GM23248 (cell line): ENCODE results near the gene ZNF155. TPM values are rescaled to one million over a fixed set of nuclear protein-coding genes. Genes with fewer than 3 reads are reported as not detected.
A peak's percentile ranks its signal among the peaks of the same experiment; 100 is the strongest.

ENCODE experiments used
- DNase-seq: peaks from one replicate; pipeline ENCODE4 v3.0.0-alpha.2; 2015
- H2AFZ ChIP-seq: fragments of 200-600 bp; sonication (generic); 2 replicates; pipeline ENCODE4 v1.6.1; 2016; ENCODE audit warnings: antibody characterized with exemption
- H3F3A ChIP-seq: fragments of 200-600 bp; sonication (generic); 2 replicates; pipeline ENCODE4 v1.6.1; 2016; ENCODE audit warnings: mild to moderate bottlenecking, antibody characterized with exemption, mixed run types; ENCODE audit not compliant: insufficient read depth
- H3K27ac ChIP-seq: fragments of 200-600 bp; sonication (generic); 2 replicates; pipeline ENCODE4 v1.5.1; 2016; ENCODE audit warnings: mild to moderate bottlenecking
- H3K27me3 ChIP-seq: fragments of 200-600 bp; sonication (generic); replicated peaks from 2 replicates; pipeline ENCODE4 v1.6.1; 2016; ENCODE audit warnings: mild to moderate bottlenecking; ENCODE audit not compliant: insufficient read depth
- H3K36me3 ChIP-seq: fragments of 200-600 bp; sonication (generic); 2 replicates; pipeline ENCODE4 v1.6.1; 2016; ENCODE audit warnings: low read depth, mild to moderate bottlenecking
- H3K4me1 ChIP-seq: fragments of 200-600 bp; sonication (generic); 2 replicates; pipeline ENCODE4 v1.6.1; 2016; ENCODE audit warnings: mild to moderate bottlenecking; ENCODE audit not compliant: insufficient read depth
- H3K4me2 ChIP-seq: fragments of 200-600 bp; sonication (generic); one replicate; pipeline ENCODE4 v1.6.1; 2016; ENCODE audit warnings: mild to moderate bottlenecking; ENCODE audit not compliant: unreplicated experiment
- H3K4me3 ChIP-seq: fragments of 200-600 bp; sonication (generic); 2 replicates; pipeline ENCODE4 v1.5.1; 2016; ENCODE audit warnings: mild to moderate bottlenecking
- H3K79me2 ChIP-seq: fragments of 200-600 bp; sonication (generic); 2 replicates; pipeline ENCODE4 v1.6.1; 2016; ENCODE audit warnings: mild to moderate bottlenecking; ENCODE audit not compliant: insufficient read depth
- H3K9ac ChIP-seq: fragments of 200-600 bp; sonication (generic); 2 replicates; pipeline ENCODE4 v1.6.1; 2016; ENCODE audit warnings: mild to moderate bottlenecking
- H3K9me2 ChIP-seq: fragments of 200-600 bp; sonication (generic); 2 replicates; pipeline ENCODE4 v1.6.1; 2016; ENCODE audit warnings: mixed run types, mild to moderate bottlenecking, moderate library complexity; ENCODE audit not compliant: insufficient read depth
- H3K9me3 ChIP-seq: fragments of 200-600 bp; sonication (generic); one replicate; pipeline ENCODE4 v1.6.1; 2017; ENCODE audit warnings: low read depth
- H4K20me1 ChIP-seq: fragments of 200-600 bp; sonication (generic); 2 replicates; pipeline ENCODE4 v1.6.0; 2016; ENCODE audit not compliant: insufficient read depth
- EZH2 ChIP-seq: fragments of 200-600 bp; sonication (generic); IDR thresholded peaks from 2 replicates; pipeline ENCODE4 v1.6.1; 2018; ENCODE audit warnings: antibody characterized with exemption, mild to moderate bottlenecking; ENCODE audit not compliant: insufficient read depth, poor library complexity, severe bottlenecking
- EZH2phosphoT487 ChIP-seq: fragments of 200-600 bp; sonication (generic); IDR thresholded peaks from 2 replicates; pipeline ENCODE4 v1.6.1; 2018; ENCODE audit warnings: antibody characterized with exemption, moderate library complexity, mild to moderate bottlenecking, low read depth; ENCODE audit not compliant: insufficient read depth
- WGBS, 2 experiments: methylation state at CpG; one replicate each; pipeline ENCODE4 v1.1.6; 2015 to 2017; ENCODE audit warnings: low lambda C conversion rate in 2 of 2, low coverage in 1 of 2; ENCODE audit errors: missing lambda C conversion rate in 2 of 2; 5-methylcytosine and 5-hydroxymethylcytosine counted together
- in situ Hi-C: fragments of 300-500 bp; cut with MboI; formaldehyde crosslinking; loops from 2 replicates; pipeline ENCODE4 v1.15.0; 2020
- polyA plus RNA-seq: library from polyadenylated mRNA; unstranded; fragments of >200 nt; fragmentation: Nextera tagmentation; extraction: Ambion mirVana; gene quantifications from 2 replicates; pipeline ENCODE4 v1.2.1, GENCODE V29; 2016
- total RNA-seq: library from RNA; depleted of rRNA; stranded (reverse); fragments of >200 nt; shearing (Covaris generic); gene quantifications from 2 replicates; pipeline ENCODE4 v1.2.3, GENCODE V29; 2014

Gene ZNF155
- total and polyA plus RNA-seq, 2 experiments from 2014 or later, result 5.2 to 13.7 TPM

- Histone ChIP-seq H3K9ac (peak overlapping the region; percentile 90), H3K27me3 (no peaks in the 10 kb centered on the region), H4K20me1 (no peaks in the 10 kb centered on the region), H3K79me2 (peaks cover 44% of the 10 kb centered on the region), H3K27ac (peak overlapping the region; percentile 65), H3K9me2 (no peaks in the 10 kb centered on the region), H3K36me3 (no peaks in the 10 kb centered on the region; the same call in 1 of the 2 replicates), H3K4me1 (peaks cover 9% of the 10 kb centered on the region; the same call in 1 of the 2 replicates), H2AFZ (peak overlapping the region; percentile 100), H3K4me2 (peak overlapping the region; percentile 95), H3K9me3 (no peaks in the 10 kb centered on the region), H3F3A (peaks cover 10% of the 10 kb centered on the region; the same call in 1 of the 2 replicates), H3K4me3 (peak overlapping the region; percentile 98)
- WGBS, 2 experiments, result 6 to 8% methylated on average over 8 of the region's 8 CpGs
- no peak for TF ChIP-seq EZH2phosphoT487
- no peak for TF ChIP-seq EZH2
- DNase-seq, result peak; percentile 34
- in situ Hi-C loops, result no loop called here
Observed at GRCh38 chr19:44002212-44002565, 18.2 kb downstream of the ZNF155 start.

GRCh38 chr19:44002566-44003460 lies 18.8 kb downstream of the ZNF155 start, which contains the start of gene ZNF230:
TSS of gene ZNF230 (plus strand) at chr19:44002957. CDS start at chr19:44007079, 4,122 bp downstream.
- Histone ChIP-seq H3K4me2 (peak within 1 kb of the TSS; percentile 95), H3F3A (peaks cover 10% of the 10 kb centered on the region; the same call in 1 of the 2 replicates), H3K9me2 (no peaks in the 10 kb centered on the region), H3K9ac (peak within 1 kb of the TSS; percentile 90), H3K36me3 (no peaks in the 10 kb centered on the region; the same call in 1 of the 2 replicates), H4K20me1 (no peaks in the 10 kb centered on the region), H3K4me3 (peak within 1 kb of the TSS; percentile 98), H3K79me2 (peaks cover 49% of the 10 kb centered on the region), H3K27ac (peak within 1 kb of the TSS; percentile 65), H3K9me3 (no peaks in the 10 kb centered on the region), H3K4me1 (peaks cover 9% of the 10 kb centered on the region; the same call in 1 of the 2 replicates), H3K27me3 (no peaks in the 10 kb centered on the region), H2AFZ (peak within 1 kb of the TSS; percentile 100)
- 1 to 2% methylated on average over 43 to 48 of the region's 48 CpGs for WGBS, 2 experiments
- DNase-seq, result peak; percentile 99
- in situ Hi-C loops, result no loop called here
- TF ChIP-seq EZH2 (no peak), EZH2phosphoT487 (no peak)

- Histone ChIP-seq H3K4me3 (peak overlapping the region; percentile 98), H4K20me1 (no peaks in the 10 kb centered on the region), H3K9me2 (no peaks in the 10 kb centered on the region), H3K36me3 (peaks cover 2% of the 10 kb centered on the region; the same call in 1 of the 2 replicates), H3K4me1 (peaks cover 9% of the 10 kb centered on the region; the same call in 1 of the 2 replicates), H3K27me3 (no peaks in the 10 kb centered on the region), H2AFZ (peak overlapping the region; percentile 100), H3K9me3 (no peaks in the 10 kb centered on the region), H3K27ac (peak overlapping the region; percentile 64), H3K9ac (peak overlapping the region; percentile 90), H3K79me2 (peaks cover 49% of the 10 kb centered on the region), H3K4me2 (peak overlapping the region; percentile 95), H3F3A (peaks cover 8% of the 10 kb centered on the region; the same call in 1 of the 2 replicates)
- TF ChIP-seq EZH2, result no peak
- no peak for TF ChIP-seq EZH2phosphoT487
- WGBS, 2 experiments, result 1% methylated on average over 15 of the region's 15 CpGs
- in situ Hi-C loops, result no loop called here
- peak; percentile 51 for DNase-seq
Observed at GRCh38 chr19:44003461-44004009, 19.5 kb downstream of the ZNF155 start.

- Histone ChIP-seq H3K79me2 (peaks cover 49% of the 10 kb centered on the region), H3K36me3 (peaks cover 27% of the 10 kb centered on the region), H3K4me1 (peaks cover 9% of the 10 kb centered on the region; the same call in 1 of the 2 replicates), H3K4me2 (no peak overlapping the region), H3K9me3 (no peaks in the 10 kb centered on the region), H2AFZ (no peak overlapping the region), H4K20me1 (no peaks in the 10 kb centered on the region), H3K27ac (no peak overlapping the region), H3K9ac (no peak overlapping the region), H3K9me2 (no peaks in the 10 kb centered on the region), H3F3A (no peaks in the 10 kb centered on the region), H3K27me3 (no peaks in the 10 kb centered on the region), H3K4me3 (no peak overlapping the region)
- peak; percentile 47 for DNase-seq
- in situ Hi-C loops, result no loop called here
- TF ChIP-seq EZH2phosphoT487 (no peak), EZH2 (no peak)
- 93 to 100% methylated on average over 1 of the region's 1 CpG for WGBS, 2 experiments
Observed at GRCh38 chr19:44005973-44006372, 22.0 kb downstream of the ZNF155 start.
